ENCODE results near the gene NPC1.
"Not testable (repeated sequence)": the region's sequence is repeated elsewhere in the genome, so short reads cannot be mapped to it uniquely, and the experiment has no call there.

NPC1 gene

DNA sequence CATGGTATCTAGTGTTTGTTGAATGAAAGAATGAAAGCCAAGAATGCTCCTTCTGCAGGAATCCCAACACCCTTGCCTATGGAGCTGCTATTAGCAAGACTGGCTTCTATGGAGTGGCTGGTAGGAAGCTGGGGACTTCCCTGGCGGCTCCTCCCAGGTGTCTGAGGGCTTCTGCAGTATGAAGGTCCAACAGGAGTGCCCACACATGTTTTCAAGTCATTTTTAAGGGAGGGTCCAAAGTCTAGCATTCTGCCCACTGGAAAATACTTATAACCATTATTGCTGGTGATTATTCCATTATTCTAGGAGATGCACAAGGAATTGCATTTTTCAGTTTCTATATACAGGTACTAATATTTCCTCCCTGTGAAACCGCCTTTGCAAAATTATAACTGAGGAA lies 21.9 kb upstream of the NPC1 start:
- DNase-seq = no peak

DNA sequence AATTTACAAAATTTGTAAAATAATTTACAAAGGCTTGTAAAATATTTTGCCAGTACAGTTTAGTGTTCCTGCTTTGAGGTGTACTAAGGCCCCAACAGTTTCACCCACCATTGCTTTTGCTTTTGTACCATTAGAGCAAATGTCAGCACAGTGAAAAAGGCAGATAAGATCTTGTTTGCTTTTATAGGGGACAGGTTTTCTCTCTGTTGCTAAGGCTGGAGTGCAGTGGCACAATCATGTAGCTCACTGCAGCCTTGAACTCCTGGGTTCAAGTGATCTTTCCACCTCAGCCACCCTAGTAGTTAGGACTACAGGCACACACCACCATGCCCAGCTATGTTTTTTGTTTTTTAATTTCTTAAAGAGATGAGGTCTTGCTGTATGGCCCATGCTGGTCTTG lies 19.6 kb upstream of the NPC1 start:
- DNase-seq = no peak

DNA sequence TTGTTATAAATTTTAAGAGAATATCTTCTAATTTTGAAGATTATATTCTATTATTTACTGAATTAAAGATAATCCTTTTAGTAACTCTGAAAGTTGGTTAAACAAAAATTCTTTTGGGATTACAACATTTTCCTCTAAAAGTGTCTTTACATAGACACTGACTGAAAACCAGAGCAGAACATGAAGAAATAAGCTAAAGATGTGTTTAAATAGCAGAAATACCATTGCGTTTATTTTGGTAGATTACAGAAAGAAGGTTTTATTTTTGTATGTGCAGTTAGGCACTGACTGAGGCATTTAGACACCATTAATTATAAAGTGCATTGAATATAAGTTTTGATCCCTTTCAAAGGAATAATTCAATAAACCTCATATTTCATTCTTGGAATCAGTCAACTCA lies 13.5 kb upstream of the NPC1 start:
- DNase-seq = no peak

DNA sequence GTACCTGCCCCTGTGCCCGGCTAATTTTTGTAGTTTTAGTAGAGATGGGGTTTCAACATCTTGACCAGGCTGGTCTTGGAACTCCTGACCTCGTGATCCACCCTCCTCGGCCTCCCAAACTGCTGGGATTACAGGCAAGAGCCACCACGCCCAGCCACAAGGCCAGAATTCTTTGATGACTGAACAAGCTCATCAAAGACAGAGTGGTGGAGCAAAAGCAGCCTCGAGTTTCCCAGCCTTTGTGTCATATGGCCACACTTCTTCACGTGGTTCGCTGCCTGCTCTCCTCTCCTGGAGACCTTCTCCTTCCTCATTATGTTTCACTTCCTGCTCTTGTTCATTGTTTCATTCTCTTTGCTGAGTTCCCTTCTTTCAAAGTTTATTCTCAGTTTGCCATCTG lies 9.9 kb upstream of the NPC1 start:
- no peak for DNase-seq

DNA sequence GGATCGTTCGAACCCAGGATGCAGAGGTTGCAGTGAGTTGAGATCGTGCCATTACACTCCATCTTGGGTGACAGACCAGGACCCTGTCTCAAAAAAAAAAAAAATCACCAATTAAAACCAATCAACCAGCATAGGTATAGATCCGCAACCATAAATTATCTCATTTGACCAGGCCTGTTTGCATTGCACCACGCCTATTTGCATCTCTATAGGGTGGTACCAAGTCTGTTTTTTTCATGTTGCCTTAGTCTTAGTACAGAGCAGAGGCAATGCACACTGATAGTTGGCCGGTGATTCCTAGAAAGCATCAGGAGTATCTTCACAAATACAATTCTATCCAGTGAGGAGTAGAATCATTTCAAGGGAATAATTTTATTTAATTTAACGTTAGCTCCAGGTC lies 9.3 kb upstream of the NPC1 start:
- no peak for DNase-seq

DNA sequence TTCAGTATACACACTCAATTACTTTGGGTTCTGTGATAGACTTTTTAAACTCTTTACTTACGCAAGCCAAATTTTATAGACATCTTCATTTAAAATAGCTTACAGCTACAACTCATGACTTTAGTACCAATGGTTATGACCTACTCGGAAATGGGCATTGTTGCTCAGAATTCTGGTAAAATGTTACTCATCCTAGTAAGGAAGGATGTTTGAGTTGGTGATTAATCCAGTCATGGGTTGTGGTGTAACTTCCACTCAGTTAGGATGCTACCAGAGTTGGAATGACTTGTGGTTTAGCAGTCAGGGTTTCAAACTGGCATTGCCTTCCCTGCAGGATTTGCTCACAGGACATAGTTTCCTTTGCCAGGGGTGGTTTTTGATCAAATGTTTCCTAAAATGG lies 7.4 kb upstream of the NPC1 start:
- no peak for DNase-seq

DNA sequence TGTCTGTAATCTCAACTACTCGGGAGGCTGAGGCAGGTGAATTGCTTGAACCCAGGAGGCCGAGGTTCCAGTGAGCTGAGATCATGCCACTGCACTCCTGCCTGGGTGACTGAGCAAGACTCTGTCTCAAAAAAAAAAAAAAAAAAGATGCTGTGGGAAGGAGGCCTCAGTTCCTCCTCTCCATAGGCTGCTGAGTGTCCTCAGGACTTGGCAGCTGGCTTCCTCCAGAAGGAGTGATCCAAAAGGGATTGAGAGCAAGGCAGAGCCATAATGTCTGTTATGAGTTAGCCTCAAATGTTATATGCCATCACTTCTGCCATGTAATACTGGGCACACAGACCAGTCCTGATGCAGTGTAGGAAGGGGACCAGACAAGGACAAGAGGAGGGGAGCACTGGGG lies 6.6 kb upstream of the NPC1 start:
- DNase-seq = no peak

DNA sequence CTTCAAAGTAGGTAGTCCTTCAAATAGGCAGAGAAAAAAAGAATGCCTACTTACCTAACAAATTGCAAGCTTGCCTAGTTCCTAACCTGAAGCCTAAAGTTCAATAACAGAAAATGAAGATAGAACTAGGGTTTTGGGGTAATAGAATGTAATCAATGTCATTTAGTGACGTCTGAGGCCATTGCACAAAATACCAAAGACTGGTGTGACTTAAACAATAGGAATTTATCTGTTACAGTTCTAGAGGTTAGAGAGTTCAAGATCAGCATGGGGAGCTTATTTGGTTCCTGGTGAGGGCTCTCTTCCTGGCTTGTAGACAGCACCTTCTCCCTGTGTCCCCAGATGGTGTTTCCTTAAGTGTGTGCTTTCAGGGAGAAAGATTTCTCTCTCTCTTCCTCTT lies 4.7 kb upstream of the NPC1 start:
- DNase-seq = no peak

DNA sequence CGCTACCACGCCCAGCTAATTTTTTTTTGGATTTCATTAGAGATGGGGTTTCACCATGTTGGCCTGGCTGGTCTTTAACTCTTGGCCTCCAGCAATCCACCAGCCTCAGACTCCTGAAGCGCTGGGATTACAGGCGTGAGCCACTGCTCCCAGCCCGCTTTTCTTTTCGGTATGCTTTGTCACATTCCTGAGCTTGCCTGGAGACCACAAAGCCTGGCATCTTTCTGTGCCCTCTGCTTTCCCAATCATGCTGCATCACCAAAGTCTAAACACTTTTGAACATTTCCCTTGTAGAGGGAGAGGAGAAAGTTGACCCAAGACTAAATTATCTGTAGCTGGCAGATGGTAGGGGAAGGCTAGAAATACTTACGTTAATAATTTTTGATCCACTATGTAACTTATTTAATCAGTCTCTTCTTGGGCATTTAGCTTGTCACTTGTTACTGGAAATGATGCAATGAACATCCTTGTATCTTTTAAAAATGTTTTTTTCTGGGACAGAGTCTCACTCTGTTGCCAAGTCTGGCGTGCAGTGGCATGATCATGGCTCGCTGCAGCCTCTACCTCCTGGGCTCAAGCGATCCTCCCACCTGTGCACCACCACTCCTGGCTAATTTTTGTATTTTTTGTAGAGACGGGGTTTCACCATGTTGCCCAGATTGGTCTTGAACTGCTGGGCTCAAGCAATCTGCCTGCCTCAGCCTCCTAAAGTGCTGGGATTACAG lies 2.7 kb upstream of the NPC1 start:
- DNase-seq = no peak

DNA sequence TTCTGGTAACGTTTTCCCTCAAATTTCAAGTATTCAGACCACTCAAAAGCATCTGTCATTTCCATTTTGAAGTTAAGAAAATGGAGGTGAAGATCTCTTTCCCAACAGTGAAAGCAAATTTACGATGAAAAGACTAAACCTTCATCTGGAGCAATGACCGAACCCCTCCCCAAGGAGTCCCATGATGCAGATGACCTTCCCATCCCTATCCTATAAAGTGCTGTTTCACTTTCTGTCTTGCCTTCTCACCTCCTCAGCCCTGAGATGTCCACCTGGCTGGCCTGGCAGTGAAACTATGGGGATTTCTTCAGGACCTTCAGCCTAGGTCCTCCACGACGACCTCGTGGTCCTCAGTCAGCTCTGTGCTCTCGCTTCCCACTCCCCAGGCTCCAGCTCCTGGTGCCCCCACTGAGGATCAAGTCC lies 925 bp upstream of the NPC1 start:
- DNase-seq = no peak

DNA sequence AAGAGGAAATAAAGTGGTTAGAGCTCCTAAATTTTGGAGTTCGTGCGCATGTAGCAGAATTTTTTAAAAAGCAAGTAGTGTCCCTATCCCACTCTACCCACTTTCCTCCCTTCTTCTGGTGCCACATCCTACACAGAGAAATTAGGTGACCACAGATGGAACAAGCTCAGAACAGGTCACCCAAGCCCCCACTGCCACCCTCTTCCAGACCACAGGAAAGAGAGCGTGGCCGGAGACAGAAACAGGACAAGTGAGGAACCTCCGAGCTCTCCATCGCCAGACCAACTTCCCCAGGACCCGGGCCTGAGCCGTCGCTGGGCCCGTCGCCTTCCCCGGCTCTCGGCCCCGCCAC lies 433 bp downstream of the NPC1 start:
- no peak for DNase-seq

DNA sequence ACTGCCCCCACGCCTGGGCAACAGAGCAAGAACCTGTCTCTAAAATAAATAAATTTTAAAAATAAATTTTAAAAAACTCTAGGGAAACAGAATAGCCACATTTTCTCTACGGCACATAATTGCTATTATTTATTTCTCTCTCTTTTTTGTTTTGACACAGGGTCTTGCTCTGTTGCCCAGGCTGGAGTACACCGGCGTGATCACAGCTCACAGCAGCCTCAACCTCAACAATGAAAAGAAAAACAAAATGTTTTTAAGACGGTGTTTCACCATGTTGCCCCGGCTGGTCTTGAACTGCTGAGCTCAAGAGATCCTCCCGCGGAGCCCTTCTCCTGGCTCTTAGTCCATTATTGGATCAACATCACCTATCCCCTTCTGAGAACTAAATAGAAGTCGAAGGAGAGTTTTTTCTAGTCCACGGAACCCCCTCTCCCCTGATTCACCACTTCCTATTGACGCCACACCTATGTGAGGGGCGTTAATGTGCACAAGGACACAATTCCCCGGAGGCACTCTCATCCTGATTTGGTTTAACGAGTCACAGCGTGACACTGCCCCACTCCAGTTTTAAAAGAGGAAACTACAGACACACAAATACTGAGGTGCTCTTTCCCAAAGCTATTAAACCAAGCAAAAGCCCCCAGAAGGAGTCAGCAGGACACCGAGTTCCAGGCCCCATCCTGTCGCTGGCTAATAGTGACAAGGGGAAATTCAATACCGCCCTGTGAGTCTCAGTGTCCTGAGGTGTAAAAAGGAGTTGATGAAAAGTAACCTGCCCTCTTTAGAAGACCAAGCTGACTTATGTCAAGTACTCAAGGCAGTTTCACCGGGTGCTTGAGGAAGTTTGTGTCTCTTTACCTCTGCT lies 1.1 kb downstream of the NPC1 start:
- DNase-seq = no peak

DNA sequence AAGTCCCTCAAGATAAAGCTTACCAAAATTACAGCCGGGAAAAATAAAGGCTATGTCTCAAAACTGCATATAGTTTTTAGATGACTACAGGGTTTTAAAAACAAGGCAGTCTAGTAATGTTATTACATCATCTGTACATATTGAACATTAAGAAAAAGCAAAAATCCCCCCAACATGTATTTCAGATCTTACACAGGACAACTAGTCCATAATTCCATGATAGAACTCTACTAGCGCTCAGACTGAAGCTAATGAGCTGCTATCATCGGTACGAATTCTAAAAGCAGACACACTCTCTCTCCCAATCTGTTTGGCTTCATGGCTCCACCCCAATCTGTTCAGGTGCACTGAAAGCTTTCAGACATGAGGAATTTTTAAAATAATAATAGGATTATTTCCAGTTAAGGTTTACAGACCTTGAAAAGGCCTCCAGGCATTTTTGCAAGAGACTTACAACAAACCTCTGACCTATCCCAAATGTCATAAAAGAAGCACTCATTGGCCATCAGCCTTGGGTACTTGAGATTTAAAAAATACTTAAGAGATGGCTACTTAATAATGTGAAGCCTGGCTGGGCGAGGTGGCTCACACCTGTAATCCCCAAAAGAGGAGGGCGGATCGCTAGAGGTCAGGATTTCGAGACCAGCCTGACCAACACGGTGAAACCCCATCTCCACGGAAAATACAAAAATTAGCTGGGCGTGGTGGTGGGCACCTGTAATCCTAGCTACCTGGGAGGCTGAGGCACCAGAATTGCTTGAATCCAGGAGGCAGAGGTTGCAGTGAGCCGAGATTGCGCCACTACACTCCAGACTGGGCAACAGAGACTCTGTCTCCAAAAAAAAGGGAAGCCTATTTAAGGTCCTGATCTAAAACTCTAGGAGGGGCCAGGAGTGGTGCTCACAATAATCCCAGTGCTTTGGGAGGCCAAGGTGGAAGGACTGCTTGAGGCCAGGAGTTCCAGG lies 2.0 kb downstream of the NPC1 start:
- no peak for DNase-seq

DNA sequence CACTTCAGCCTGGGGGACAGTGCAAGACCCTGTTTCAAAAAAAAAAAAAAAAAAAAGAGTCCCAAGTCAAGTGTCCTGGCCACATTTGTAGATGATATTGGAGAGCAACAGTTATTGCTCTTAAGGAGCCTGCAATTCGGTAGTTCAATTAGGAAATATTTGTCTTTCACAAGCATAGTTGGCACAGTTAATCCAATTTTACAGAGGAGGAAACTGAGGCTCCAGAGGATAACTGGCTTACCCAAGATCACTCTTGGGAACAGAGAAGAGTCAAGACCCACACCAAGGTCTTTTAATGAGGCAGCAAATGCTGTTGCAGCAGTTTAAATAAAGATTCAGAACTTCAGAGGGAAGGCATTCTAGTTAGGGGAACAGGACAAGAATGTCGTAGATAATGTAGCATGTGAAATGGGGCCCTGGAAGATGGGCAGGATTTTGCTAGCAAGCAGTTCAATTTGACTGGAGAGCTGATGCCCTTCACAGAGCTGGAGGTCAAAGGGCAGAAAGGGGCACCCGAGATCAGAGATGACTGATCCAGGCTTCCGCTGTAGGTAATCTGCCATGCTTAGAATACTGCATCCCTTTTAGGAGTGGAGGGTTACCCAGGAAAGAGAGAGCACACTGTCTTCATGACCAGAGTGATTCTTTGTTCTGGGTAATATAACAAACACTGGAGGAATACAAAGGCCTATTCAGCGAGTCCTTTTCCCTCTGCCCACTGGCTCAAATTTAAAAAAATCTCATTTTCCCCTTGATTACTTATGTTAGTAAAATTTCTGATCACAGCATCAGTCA lies 3.0 kb downstream of the NPC1 start:
- DNase-seq = no peak

DNA sequence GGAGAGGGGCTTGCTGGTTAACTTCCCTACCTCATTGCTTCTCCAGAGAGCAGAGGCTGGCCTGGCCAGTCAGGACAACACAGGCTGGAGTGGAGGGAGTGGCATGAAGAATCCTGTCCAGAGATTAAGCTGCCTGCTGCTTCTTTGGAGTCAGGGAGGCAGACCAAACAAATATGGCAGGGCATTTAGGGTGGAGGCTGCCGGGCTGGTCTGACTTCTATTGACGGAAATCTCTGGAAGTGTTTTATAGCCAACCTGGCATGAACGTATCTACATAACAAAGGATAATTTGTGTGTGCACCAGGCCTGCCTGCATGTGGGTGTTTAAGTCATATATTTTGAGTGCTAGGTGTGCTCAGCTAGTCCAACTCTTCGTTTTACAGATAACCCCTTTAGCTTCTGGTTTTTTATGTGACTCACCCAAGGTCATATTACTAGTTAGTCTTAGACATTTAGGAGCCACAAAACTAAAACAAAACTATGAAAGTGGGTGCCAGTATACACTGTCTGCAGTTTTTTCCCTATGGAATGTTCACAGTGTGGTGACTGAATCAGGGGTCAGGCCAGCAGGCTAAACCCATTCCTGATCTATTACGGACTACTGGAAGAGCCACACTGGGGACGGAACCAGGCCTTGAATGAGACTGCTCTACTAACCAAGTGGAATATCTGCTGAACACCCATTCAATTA lies 5.5 kb downstream of the NPC1 start:
- no peak for DNase-seq

DNA sequence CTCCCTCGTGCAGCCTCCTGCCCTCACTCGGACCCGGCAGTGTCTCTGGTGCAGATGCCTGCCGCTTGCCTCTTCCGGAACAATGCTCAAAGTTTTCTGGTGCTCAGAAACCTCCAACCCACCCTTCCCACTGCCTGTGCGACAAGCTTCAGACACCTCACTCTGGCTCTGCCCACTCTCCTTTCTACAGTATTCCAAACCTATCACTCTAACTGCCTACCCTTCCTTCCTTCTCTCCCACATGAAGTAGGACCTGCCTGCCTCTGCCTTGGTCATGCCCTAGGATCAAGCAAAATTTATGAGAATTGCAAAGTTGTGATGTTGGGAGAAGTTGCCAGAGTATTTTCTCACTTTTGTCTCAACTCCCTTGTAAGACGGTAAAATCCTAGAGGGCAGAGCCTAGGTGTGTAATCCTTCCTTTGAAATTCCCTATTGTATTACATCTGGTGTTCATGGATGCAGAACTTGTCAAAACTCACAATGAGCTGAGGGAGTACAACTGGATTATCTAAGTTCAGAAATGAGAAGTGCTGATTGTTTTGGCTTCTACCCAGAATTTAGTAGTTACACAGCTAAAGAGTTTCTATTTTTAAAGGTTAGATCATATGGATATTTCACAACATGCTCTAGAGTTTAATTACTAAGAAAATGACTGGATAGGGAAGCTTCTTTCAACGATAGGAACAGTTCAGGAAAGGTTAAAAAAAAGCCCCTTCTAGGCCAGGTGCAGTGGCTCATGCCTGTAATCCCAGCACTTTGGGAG lies 7.2 kb downstream of the NPC1 start:
- DNase-seq = no peak

DNA sequence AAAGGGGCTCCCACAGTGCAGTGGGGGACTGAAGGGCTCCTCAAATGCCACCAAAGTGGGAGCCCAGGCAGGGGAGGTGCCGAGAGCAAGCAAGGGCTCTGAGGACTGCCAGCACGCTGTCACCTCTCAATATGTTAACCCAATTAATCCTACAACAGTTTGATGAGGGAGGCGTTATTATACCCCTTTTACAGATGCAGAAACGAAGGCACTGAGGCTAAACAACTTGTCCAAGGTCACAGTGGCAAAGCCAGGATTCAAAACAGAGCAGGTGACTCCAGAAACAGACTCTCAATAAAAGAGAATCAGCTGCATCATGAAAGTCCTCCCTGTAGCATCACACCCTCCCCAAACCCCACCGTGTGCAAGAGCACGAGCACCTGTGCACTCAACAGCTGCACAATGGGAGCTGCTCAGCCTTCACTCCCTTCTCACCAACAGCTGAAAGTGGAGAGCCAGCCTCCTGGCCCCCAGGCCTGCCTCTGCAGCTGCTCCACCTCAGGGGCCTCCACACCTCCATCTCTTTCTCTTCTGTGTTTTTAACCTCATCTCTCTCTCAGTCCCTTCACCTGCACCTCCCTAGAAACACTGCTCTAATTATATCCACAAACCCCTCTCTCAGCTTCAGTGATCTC lies 8.1 kb downstream of the NPC1 start:
- DNase-seq = no peak

DNA sequence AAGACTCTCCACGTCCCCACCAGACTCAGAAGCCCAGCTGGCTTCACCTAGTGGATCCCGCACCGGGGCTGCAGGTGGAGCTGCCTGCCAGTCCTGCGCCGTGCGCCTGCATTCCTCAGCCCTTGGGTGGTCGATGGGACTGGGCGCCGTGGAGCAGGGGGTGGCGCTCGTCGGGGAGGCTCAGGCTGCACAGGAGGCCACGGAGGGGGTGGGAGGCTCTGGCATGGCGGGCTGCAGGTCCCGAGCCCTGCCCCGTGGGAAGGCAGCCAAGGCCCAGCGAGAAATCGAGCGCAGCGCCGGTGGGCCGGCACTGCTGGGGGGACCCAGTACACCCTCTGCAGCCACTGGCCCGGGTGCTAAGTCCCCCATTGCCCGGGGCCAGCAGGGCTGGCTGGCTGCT lies 8.8 kb downstream of the NPC1 start:
- DNase-seq = not testable (repeated sequence)

DNA sequence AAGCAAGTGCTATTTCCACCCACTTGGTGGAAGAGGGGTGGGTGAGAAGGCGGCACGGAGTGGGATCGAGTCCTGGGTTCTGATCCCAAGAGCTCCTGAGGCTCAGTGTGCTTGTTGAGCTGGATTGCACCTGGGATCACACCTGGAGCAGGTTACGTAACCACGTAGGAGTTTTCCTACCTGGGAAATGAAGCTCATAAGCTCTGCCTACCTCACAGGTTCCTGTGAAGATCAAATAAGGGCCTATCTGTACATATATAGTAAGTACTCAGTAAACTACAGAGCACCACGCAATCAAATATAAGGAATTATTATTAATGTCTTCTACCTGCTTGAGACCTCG lies 11.0 kb downstream of the NPC1 start:
- no peak for DNase-seq

DNA sequence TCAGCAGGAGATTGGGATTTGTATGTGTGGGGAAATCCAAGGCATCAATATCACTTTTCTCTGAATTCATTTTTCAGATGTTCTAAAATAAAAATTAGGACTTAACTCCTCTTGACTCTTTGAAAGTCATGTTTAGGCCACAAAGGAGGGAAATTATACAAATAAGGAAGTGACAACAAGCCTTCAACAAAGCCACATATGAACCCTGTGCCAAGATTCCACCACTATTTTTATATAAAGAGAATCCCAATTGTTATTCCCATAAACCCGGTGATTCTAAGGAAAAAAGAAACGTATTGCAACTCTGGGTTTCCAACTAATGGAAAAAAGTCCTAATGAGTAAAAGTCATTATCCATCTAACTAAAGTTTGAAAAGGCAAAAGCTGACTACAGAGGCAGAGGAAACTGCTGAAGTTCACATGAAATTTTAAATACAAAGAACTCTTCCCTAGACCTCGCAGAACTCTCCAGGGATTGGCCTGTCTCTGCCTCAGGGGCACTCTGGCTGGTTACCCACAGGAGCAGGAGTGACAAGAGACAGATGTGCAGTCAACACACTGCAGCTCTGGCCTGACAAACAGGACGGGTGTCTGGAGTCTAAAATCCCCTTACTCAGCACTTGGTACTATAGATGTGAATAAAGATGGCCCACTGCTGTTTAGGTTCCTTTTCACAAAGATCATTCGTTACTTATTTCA lies 11.5 kb downstream of the NPC1 start:
- DNase-seq = no peak
